HUES64 (cell line): ENCODE measurements around the gene CLCA1. TPM values are rescaled to one million over a fixed set of nuclear protein-coding genes. Genes with fewer than 3 reads are reported as not detected.

Experiments
- H3K27ac ChIP-seq: 2 replicates; pipeline ENCODE4 v1.7.0; 2013; ENCODE audit warnings: low read depth, low read length, inconsistent platforms
- H3K27me3 ChIP-seq: 2 replicates; pipeline ENCODE4 v1.6.1; 2013; ENCODE audit warnings: mild to moderate bottlenecking, low read length; ENCODE audit not compliant: insufficient read depth
- H3K36me3 ChIP-seq: 2 replicates; pipeline ENCODE4 v1.6.1; 2013; ENCODE audit warnings: mild to moderate bottlenecking, low read length; ENCODE audit not compliant: insufficient read depth
- H3K4me1 ChIP-seq: 2 replicates; pipeline ENCODE4 v1.6.1; 2013; ENCODE audit warnings: mild to moderate bottlenecking, low read length, moderate library complexity; ENCODE audit not compliant: insufficient read depth
- H3K4me3 ChIP-seq: 2 replicates; pipeline ENCODE4 v1.5.1; 2013; ENCODE audit warnings: mild to moderate bottlenecking, low read length, moderate library complexity
- H3K9ac ChIP-seq: 2 replicates; pipeline ENCODE4 v1.6.1; 2013; ENCODE audit warnings: mild to moderate bottlenecking, low read depth, low read length
- H3K9me3 ChIP-seq: 2 replicates; pipeline ENCODE4 v1.6.1; 2013; ENCODE audit warnings: low read depth, low read length; ENCODE audit not compliant: insufficient read depth
- WGBS: fragments of 150-250, 120-280 bp; methylation state at CpG from one replicate; pipeline ENCODE4 v1.1.7; 2013; ENCODE audit warnings: missing lambda C conversion rate; 5-methylcytosine and 5-hydroxymethylcytosine counted together
- polyA plus RNA-seq, 2 experiments: library from polyadenylated mRNA; stranded (reverse); fragments of 50-300 nt; gene quantifications; one replicate each; pipeline ENCODE4 v1.2.3, GENCODE V29; 2013

CLCA1 gene, protein sequence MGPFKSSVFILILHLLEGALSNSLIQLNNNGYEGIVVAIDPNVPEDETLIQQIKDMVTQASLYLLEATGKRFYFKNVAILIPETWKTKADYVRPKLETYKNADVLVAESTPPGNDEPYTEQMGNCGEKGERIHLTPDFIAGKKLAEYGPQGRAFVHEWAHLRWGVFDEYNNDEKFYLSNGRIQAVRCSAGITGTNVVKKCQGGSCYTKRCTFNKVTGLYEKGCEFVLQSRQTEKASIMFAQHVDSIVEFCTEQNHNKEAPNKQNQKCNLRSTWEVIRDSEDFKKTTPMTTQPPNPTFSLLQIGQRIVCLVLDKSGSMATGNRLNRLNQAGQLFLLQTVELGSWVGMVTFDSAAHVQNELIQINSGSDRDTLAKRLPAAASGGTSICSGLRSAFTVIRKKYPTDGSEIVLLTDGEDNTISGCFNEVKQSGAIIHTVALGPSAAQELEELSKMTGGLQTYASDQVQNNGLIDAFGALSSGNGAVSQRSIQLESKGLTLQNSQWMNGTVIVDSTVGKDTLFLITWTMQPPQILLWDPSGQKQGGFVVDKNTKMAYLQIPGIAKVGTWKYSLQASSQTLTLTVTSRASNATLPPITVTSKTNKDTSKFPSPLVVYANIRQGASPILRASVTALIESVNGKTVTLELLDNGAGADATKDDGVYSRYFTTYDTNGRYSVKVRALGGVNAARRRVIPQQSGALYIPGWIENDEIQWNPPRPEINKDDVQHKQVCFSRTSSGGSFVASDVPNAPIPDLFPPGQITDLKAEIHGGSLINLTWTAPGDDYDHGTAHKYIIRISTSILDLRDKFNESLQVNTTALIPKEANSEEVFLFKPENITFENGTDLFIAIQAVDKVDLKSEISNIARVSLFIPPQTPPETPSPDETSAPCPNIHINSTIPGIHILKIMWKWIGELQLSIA
- 0.10 TPM for polyA plus RNA-seq (2013, experiment 1 of 2)
- polyA plus RNA-seq (2013, experiment 2 of 2) = not detected

DNA sequence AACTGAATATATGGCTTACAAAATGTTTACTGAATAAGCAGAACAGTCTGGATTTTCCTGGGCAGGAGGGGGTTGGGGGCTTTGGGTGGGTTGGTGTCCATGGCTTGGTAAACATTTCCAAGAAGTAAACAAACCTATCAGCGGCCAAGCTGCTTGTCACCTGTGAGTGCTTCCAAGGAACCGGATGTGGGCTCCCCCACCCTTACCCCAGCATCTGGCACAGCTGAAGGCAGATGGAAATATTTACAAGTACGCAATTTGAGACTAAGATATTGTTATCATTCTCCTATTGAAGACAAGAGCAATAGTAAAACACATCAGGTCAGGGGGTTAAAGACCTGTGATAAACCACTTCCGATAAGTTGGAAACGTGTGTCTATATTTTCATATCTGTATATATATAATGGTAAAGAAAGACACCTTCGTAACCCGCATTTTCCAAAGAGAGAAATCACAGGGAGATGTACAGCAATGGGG lies at the start of gene CLCA1:
Gene CLCA1 (plus strand): TSS at position 427 of the 477 bp plus-strand sequence. CDS start 45 bp downstream, at position 472.
- Histone ChIP-seq H3K9me3 (no peaks in the 10 kb centered on the region), H3K36me3 (no peaks in the 10 kb centered on the region), H3K27ac (no peak within 1 kb of the TSS), H3K4me3 (no peak within 1 kb of the TSS), H3K4me1 (no peaks in the 10 kb centered on the region), H3K27me3 (no peaks in the 10 kb centered on the region), H3K9ac (no peak within 1 kb of the TSS)
- 98% methylated on average over 4 of the region's 7 CpGs for WGBS

DNA sequence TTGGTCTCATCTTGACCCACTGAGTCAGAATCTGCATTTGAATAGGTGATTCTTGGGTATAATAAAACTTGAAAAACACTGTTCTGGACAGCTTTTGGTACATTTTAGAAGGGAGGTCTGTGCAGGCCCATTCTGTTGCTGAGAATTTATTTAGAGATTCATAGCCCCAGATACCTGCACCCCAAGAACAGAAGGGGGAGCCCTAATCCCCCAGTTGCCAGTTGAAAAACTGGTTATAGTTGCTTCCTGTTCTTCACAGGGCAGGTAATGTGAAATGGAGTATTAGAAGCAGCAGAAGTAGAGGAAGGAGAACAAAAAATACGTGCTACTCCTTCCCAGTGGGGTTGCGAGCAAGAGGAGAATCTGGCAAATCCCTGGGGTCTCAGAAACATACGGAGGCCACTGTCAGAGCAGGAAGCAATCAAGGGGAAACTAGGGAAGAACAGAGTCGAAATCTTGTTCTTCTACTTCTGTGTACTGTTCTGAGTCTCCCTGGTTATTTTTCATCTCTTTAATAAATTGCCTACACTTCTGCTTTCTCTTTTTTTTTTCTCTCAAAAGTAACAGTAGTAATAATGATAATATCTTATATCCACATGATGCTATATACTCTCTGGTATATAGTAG lies 49.3 kb upstream of the CLCA1 start:
- no peak overlapping the region for H3K9ac ChIP-seq
- H3K27ac ChIP-seq = no peak overlapping the region
- 80% methylated on average over 4 of the region's 4 CpGs for WGBS
- no peaks in the 10 kb centered on the region for H3K9me3 ChIP-seq
- H3K4me3 ChIP-seq = no peak overlapping the region
- H3K4me1 ChIP-seq = peaks cover 5% of the 10 kb centered on the region; the same call in 1 of the 2 replicates
- no peaks in the 10 kb centered on the region for H3K36me3 ChIP-seq
- no peaks in the 10 kb centered on the region for H3K27me3 ChIP-seq

DNA sequence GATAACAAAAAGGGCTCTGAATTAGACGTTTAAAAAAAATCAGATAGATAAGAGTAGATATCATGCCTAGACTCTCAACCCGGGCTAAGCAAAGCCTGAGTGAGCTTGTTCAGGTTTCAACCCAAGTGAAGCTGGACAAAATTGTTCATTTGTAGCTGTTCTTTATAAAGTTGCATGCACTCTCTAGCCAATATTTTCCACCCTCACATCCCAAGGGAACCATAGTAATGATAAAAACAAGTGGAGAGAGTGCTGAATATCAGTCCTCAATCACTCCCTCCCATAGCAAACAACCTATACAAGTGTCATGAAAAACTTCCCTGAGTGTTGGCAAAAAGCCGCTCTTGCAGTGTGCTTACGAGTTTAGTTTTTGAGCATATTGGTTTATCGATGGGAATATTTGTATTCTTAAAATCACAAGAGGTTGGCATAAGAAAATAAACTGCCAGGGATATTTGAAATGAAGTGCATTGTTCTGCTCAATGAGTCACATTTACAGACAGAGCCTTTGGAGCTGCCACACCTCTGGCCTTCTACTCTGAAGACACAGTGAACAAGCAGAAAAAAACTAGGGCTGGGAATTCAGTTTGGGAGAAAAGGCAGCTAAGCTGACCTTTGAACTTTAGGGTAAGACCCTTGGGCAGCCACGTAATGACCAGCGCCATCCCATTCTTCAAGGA lies 47.0 kb upstream of the CLCA1 start:
- no peak overlapping the region for H3K4me3 ChIP-seq
- no peaks in the 10 kb centered on the region for H3K36me3 ChIP-seq
- H3K4me1 ChIP-seq = peaks cover 5% of the 10 kb centered on the region; the same call in 1 of the 2 replicates
- 92% methylated on average over 7 of the region's 7 CpGs for WGBS
- H3K27me3 ChIP-seq = no peaks in the 10 kb centered on the region
- no peak overlapping the region for H3K27ac ChIP-seq
- no peaks in the 10 kb centered on the region for H3K9me3 ChIP-seq
- H3K9ac ChIP-seq = no peak overlapping the region

DNA sequence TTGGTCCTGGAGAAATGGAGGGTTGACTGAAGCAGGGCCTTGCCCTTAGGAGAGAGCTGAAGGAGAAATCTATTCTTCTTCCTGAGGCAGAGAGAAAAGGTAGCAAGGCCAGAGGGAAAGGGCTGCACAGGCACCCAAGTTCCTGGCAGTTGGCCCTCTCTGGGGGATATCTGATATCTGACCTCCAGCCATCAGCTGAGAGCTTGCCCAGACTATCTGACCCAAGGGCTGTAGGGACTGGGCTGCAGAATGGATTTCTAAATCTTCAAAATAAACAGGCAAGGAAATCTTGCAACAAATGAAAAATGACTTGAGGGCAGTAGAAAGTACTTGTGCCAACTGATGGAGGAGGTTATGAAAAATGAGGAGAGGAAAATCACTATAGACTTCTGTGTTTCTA lies 45.3 kb upstream of the CLCA1 start:
- peaks cover 5% of the 10 kb centered on the region; the same call in 1 of the 2 replicates for H3K4me1 ChIP-seq
- no peaks in the 10 kb centered on the region for H3K9me3 ChIP-seq
- H3K36me3 ChIP-seq = no peaks in the 10 kb centered on the region
- H3K27ac ChIP-seq = no peak overlapping the region
- H3K9ac ChIP-seq = no peak overlapping the region
- no peaks in the 10 kb centered on the region for H3K27me3 ChIP-seq
- H3K4me3 ChIP-seq = no peak overlapping the region

DNA sequence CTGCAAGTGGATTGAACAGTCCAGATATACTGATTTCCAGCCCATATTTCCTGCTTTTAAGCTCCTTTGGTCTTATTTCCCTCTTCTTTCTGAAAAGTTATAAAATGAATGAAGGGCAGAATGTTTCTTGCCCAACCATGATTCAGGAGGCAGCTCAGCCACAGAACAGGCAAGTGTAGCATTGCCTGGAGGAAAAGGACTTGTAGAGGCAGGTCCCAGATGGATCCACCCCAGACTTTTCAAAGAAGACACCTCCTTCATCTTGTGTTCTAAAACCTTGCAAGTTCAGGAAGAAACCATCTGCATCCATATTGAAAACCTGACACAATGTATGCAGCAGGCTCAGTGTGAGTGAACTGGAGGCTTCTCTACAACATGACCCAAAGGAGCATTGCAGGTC lies 44.9 kb upstream of the CLCA1 start, which contains the start of gene CLCA2:
Gene CLCA2 (plus strand): TSS at position 299 of the 400 bp plus-strand sequence. CDS start 77 bp downstream, at position 376.
- H3K27me3 ChIP-seq = no peaks in the 10 kb centered on the region
- no peak within 1 kb of the TSS for H3K27ac ChIP-seq
- no peaks in the 10 kb centered on the region for H3K9me3 ChIP-seq
- no peak within 1 kb of the TSS for H3K9ac ChIP-seq
- H3K4me1 ChIP-seq = peaks cover 5% of the 10 kb centered on the region; the same call in 1 of the 2 replicates
- H3K36me3 ChIP-seq = no peaks in the 10 kb centered on the region
- H3K4me3 ChIP-seq = no peak within 1 kb of the TSS

DNA sequence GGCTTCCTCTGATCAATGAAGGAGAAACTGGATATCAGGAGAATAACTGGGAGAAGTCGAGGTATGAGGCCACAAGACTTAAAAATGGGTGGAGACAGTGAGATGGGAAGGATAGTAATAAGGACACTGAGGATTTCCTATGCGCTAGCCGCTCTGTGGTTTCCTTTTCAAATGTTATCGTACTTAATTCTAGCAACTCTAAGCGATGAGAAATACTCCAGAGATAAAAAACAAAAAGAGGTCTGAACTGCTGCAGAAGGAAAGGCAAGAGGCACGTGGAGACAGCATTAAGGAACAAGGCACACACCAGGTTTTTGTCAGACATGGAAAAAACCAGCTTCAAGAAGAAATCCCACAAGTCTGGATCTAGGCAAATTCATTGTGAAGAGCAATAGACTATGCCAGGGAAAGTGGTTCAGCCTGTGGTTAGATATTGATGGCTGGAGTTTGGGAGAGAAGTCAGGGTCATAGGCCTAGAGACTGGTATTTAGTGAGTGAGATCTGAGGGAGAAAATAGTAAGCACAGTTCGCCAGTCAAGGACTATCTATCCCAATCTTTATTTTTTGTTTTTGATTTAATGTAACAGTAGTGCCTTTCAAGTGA lies 39.5 kb upstream of the CLCA1 start:
- no peak overlapping the region for H3K27ac ChIP-seq
- H3K9me3 ChIP-seq = no peaks in the 10 kb centered on the region
- WGBS = 96% methylated on average over 6 of the region's 7 CpGs

DNA sequence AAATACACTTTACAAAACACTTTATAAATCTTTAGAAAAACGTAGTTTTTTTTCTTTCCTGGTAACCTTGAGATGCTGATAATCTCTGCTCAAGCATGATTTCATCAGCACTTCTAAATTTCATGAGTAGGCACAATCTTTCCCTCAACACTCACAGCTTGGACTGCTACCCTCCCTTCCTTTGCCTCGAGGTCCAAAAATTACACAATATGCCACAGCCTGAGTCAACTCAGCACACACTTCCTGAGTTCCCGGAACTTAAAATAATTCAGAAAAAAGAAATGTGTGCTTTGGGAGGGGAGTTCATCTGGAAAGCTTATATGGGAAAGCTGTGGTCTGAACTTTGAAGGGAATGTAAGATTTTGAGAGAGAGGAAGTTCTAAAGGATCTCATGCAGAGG lies 38.9 kb upstream of the CLCA1 start:
- no peaks in the 10 kb centered on the region for H3K9me3 ChIP-seq
- 95% methylated on average over 3 of the region's 3 CpGs for WGBS
- no peaks in the 10 kb centered on the region for H3K36me3 ChIP-seq
- no peaks in the 10 kb centered on the region for H3K4me1 ChIP-seq
- H3K27me3 ChIP-seq = no peaks in the 10 kb centered on the region
- no peak overlapping the region for H3K27ac ChIP-seq
- no peak overlapping the region for H3K9ac ChIP-seq
- H3K4me3 ChIP-seq = no peak overlapping the region

More for the DNA sequence above, 39.5 kb upstream of the CLCA1 start:
- H3K9ac ChIP-seq = no peak overlapping the region
- no peak overlapping the region for H3K4me3 ChIP-seq
- no peaks in the 10 kb centered on the region for H3K4me1 ChIP-seq
- H3K27me3 ChIP-seq = no peaks in the 10 kb centered on the region
- H3K36me3 ChIP-seq = no peaks in the 10 kb centered on the region

DNA sequence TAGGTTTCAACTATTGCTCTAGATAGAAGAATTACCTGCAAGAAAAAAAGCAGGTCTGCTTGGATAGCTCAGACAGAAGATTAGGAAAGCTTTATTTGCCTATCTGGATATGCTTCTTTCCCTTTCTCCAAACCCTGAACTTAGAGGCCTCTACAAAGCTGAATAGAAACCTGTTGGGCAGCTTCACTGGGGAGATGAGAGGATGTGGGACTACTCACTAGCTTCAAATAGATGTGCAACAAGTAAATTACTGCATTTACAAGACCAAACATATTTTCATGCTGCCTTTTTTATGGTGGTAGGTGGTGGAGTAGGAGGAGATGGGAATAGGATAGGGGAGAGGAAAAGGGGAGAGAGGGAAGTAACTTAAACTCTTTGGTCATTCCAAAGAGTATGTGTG lies 38.4 kb upstream of the CLCA1 start:
- Histone ChIP-seq H3K27me3 (no peaks in the 10 kb centered on the region), H3K27ac (no peak overlapping the region), H3K4me1 (no peaks in the 10 kb centered on the region), H3K9ac (no peak overlapping the region), H3K9me3 (no peaks in the 10 kb centered on the region), H3K4me3 (no peak overlapping the region), H3K36me3 (no peaks in the 10 kb centered on the region)

DNA sequence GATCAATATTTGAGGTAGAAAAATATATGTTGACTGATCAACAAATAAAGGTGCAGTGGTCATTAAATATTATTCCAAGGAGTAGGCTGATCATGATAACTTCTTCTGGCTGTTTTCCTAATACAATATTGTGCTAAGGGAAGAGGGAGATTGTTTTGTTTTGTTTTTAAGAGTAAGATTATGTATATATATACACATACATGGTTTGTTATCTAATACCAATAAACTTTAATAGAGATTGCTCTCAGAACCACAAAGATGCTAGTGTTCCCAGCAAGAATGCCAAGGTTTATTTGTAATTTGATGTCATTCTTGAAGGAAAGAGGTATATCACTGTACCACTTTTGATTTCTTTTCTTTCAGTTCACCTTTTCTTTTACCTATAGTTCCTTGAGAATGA lies 34.7 kb upstream of the CLCA1 start:
- Histone ChIP-seq H3K4me3 (no peak overlapping the region), H3K27ac (no peak overlapping the region), H3K27me3 (no peaks in the 10 kb centered on the region), H3K4me1 (no peaks in the 10 kb centered on the region), H3K9me3 (no peaks in the 10 kb centered on the region), H3K9ac (no peak overlapping the region), H3K36me3 (no peaks in the 10 kb centered on the region)

DNA sequence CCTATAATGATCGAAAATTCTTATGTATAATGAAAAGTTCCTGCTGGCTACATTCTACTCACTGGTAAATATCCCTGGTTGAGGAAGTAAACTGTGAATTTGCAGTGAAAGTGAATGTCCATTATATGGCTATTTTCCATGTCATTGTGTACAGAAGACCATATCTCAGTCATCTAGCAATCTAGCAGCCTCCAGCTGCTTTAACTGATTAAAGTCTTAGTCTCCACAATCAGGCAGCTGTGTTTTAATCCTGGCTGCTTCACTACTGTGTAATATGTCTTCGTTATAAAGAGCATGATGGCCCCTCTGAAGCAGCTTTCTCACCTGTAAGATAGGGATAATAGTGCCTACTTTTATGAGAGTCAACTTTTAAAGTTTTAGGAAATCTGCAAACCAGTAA lies 33.4 kb upstream of the CLCA1 start:
- no peaks in the 10 kb centered on the region for H3K4me1 ChIP-seq
- no peak overlapping the region for H3K27ac ChIP-seq
- H3K36me3 ChIP-seq = no peaks in the 10 kb centered on the region
- no peak overlapping the region for H3K9ac ChIP-seq
- 85% methylated on average over 1 of the region's 2 CpGs for WGBS
- no peaks in the 10 kb centered on the region for H3K27me3 ChIP-seq
- H3K4me3 ChIP-seq = no peak overlapping the region
- no peaks in the 10 kb centered on the region for H3K9me3 ChIP-seq
